Mucosa of descending colon (tissue), 3 donors: ENCODE data around the gene POU2AF3. TPM values are rescaled to one million over a fixed set of nuclear protein-coding genes. Genes with fewer than 3 reads are reported as not detected.
"Not testable (repeated sequence)": the region's sequence is repeated elsewhere in the genome, so short reads cannot be mapped to it uniquely, and the experiment has no call there.

ENCODE experiments used
- ATAC-seq: fragments of 200-7000 bp; cut with Tn5 transposase; one replicate; pipeline ENCODE4 v1.9.1; 2020; ENCODE audit warnings: mild to moderate bottlenecking, moderate library complexity
- DNase-seq, 3 donors: peaks; one replicate each; pipeline ENCODE4 v3.0.0-alpha.2; 2020
- H3K36me3 ChIP-seq: fragments of 200-600 bp; one replicate; pipeline ENCODE4 v1.8.0; 2021; ENCODE audit warnings: low read depth, mild to moderate bottlenecking
- H3K4me1 ChIP-seq: fragments of 200-600 bp; one replicate; pipeline ENCODE4 v1.8.0; 2021; ENCODE audit warnings: low read depth, mild to moderate bottlenecking
- H3K4me3 ChIP-seq: fragments of 200-600 bp; one replicate; pipeline ENCODE4 v1.8.0; 2021; ENCODE audit warnings: mild to moderate bottlenecking
- H3K9me3 ChIP-seq: fragments of 200-600 bp; one replicate; pipeline ENCODE4 v1.8.0; 2021; ENCODE audit warnings: mild to moderate bottlenecking
- intact Hi-C, 2 donors: fragments of 100-400 bp; cut with DNase I in 1 of 2; cut with micrococcal nuclease in 1 of 2; formaldehyde crosslinking; loops; one replicate each; pipeline versions ENCODE4 v1.11.0 to v1.11.1; 2022; cut with DNase I, micrococcal nuclease
- total RNA-seq, 3 donors: library from RNA; stranded (reverse); fragmentation: NEBNext Ultra II Directional in 2 of 3; extraction: Animal tissue kit (Norgen Biotek cat#: 25700) in 2 of 3; gene quantifications; one replicate each; pipeline versions ENCODE4 v1.2.1 to v1.2.4, GENCODE V29; 2021 to 2023
- TF ChIP-seq, protein P1 (sequence below): fragments of 200-600 bp; IDR thresholded peaks from one replicate; pipeline ENCODE4 v1.8.0; 2022; ENCODE audit warnings: antibody characterized with exemption, mild to moderate bottlenecking
- donor health status: DM: no; HTN: no; CAD: no; lungs with moderate emphysema.
- donor health status: DM: no; HTN: no; CAD: no.
- donor health status: DM: no; HTN: yes; CAD: no.

POU2AF3 gene
- total RNA-seq, 3 donors from 2014 or later = 6.7 to 14.5 (median 8.1) TPM

DNA sequence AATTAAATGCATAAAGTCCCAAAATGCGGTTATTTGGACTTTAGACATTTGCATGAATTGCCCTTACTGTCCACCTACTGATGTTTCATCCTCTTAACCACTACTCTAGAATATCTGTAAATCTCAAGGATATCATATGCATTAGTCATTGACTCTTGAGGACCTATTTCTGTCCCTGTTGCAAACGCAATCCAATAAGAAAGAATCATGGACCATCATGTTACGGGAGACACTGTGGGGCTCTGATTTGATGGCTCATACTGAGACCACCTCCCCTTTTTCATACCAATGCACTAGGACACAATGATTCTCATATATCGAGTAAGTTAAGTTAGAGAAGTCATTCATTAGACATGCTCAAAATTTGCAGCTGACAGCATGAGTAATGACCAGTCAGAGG, 38.5 kb upstream of the POU2AF3 start:
- no peaks in the 10 kb centered on the region for H3K4me1 ChIP-seq
- H3K4me3 ChIP-seq = no peak overlapping the region
- DNase-seq (no peak), ATAC-seq (no peak)
- TF ChIP-seq, protein P1, sequence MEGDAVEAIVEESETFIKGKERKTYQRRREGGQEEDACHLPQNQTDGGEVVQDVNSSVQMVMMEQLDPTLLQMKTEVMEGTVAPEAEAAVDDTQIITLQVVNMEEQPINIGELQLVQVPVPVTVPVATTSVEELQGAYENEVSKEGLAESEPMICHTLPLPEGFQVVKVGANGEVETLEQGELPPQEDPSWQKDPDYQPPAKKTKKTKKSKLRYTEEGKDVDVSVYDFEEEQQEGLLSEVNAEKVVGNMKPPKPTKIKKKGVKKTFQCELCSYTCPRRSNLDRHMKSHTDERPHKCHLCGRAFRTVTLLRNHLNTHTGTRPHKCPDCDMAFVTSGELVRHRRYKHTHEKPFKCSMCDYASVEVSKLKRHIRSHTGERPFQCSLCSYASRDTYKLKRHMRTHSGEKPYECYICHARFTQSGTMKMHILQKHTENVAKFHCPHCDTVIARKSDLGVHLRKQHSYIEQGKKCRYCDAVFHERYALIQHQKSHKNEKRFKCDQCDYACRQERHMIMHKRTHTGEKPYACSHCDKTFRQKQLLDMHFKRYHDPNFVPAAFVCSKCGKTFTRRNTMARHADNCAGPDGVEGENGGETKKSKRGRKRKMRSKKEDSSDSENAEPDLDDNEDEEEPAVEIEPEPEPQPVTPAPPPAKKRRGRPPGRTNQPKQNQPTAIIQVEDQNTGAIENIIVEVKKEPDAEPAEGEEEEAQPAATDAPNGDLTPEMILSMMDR = no peak
- no peaks in the 10 kb centered on the region for H3K9me3 ChIP-seq
- intact Hi-C loops = no loop called here
- H3K36me3 ChIP-seq = no peaks in the 10 kb centered on the region

GRCh38 chr11:111260811-111261210, 37.5 kb upstream of the POU2AF3 start:
- DNase-seq = no peak
- Histone ChIP-seq H3K4me3 (no peak overlapping the region), H3K4me1 (no peaks in the 10 kb centered on the region), H3K9me3 (no peaks in the 10 kb centered on the region), H3K36me3 (no peaks in the 10 kb centered on the region)
- ATAC-seq = no peak
- TF ChIP-seq, protein P1 = no peak
- intact Hi-C loops = no loop called here

DNA sequence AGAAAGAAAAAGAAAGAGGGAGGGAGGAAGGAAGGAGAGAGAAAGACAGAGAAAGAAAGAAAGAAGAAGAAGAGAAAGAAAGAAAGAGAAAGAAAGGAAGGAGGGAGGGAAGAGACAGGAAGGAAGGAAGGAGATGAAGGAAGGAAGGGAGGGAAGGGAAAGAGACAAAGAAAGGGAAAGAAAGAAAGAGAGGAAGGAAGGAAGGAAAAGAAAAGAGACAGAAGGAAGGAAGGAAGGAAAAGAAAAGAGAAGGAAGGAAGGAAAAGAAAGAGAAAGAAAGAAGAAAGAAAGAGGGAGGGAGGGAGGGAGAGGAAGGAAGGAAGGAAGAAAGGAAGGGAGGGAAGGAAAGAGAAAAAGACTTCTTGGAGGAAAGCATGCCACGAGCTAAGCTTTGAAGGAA, 33.7 kb upstream of the POU2AF3 start:
- intact Hi-C loops = no loop called here
- no peaks in the 10 kb centered on the region for H3K36me3 ChIP-seq

GRCh38 chr11:111265421-111265820, 32.9 kb upstream of the POU2AF3 start:
- DNase-seq (peak in 1 of 3 donors; percentile 28), ATAC-seq (peak; percentile 74)
- TF ChIP-seq, protein P1 = no peak
- intact Hi-C loops = no loop called here
- Histone ChIP-seq H3K4me3 (no peak overlapping the region), H3K36me3 (no peaks in the 10 kb centered on the region), H3K9me3 (no peaks in the 10 kb centered on the region), H3K4me1 (no peaks in the 10 kb centered on the region)

More for the DNA sequence above, 33.7 kb upstream of the POU2AF3 start:
- Histone ChIP-seq H3K4me3 (no peak overlapping the region), H3K4me1 (no peaks in the 10 kb centered on the region), H3K9me3 (no peaks in the 10 kb centered on the region)
- DNase-seq = no peak
- TF ChIP-seq, protein P1 = no peak
- ATAC-seq = no peak

DNA sequence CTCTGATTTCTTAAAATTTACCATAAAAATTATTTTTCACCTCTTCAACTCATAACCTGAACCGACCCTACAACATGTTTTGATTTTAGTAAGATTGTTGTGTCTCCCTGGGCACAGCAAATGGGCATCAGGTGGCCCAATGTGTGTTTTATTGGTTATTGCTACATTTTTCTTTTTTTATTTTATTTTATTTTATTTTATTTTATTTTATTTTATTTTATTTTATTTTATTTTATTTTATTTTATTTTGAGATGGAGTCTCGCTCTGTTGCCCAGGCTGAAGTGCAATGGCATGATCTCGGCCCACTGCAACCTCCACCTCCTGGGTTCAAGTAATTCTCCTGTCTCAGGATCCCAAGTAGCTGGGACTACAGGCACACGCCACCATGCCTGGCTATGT, 30.0 kb upstream of the POU2AF3 start:
- H3K9me3 ChIP-seq, ATAC-seq, intact Hi-C loops, H3K4me1 ChIP-seq, DNase-seq, H3K36me3 ChIP-seq, H3K4me3 ChIP-seq: not testable (repeated sequence)

DNA sequence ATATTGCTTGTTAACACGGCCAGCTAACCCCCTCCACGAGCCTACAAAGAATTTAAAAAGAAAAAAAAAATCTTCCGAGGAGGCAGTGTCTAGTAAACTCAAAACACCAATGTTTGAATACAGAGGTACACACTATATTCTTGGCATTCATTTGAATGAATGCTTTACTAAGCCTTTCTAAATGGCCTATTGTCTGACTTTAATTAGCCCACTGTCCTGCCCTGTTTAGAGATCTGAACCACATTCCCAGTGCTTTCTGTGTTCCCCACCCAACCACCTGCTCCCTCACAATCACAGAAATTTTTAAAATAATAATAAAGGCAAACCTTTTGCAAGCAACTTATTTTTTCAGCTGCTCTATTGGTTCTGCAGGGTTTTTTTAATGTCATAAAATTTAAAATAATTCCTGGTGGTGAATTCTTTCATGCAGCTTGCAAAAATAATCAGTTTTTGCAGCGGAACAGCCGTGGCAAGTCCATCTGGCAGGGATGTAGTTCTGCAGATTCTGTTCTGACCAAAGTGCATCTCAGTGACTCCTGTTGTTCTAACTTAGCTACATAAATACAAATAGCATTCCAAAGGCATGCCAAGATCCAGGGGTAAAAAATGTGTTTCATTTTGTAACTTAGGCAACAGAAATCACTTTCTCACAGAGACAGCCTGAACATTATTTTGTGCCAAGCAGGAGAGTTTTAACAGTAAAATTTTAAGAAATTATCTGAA, 29.0 kb upstream of the POU2AF3 start:
- TF ChIP-seq, protein P1 = no peak
- intact Hi-C loops = no loop called here
- Histone ChIP-seq H3K9me3 (no peaks in the 10 kb centered on the region), H3K4me3 (no peak overlapping the region), H3K4me1 (no peaks in the 10 kb centered on the region), H3K36me3 (no peaks in the 10 kb centered on the region)
- DNase-seq (no peak), ATAC-seq (no peak)
